HepG2 (cell line): ENCODE data around the gene CELF2. TPM values are rescaled to one million over a fixed set of nuclear protein-coding genes. Genes with fewer than 3 reads are reported as not detected.

ENCODE experiments used
- ATAC-seq: fragments of 200-7000 bp; cut with Tn5 transposase; 3 replicates; pipeline ENCODE4 v1.9.1; 2020; ENCODE audit warnings: mild to moderate bottlenecking, moderate library complexity
- BruUV-seq: library from RNA; stranded (reverse); fragments of 400-500 nt; replicated peaks from 2 replicates; lab custom pipeline; 2021; lab: Mats Ljungman, UMichigan
- CTCF ChIA-PET: fragments of 300-600 bp; formaldehyde crosslinking; extraction: SDS; loops from one replicate; lab custom pipeline; 2021; ENCODE audit warnings: low total read pairs, inconsistent platforms, low intra/inter-chr PET ratio; lab: Yijun Ruan, JAX
- POLR2A ChIA-PET: fragments of 350-600 bp; sonication (Branson Sonifier 250); formaldehyde crosslinking; loops from one replicate; lab custom pipeline; 2020; ENCODE audit warnings: antibody characterized with exemption, inconsistent platforms; lab: Yijun Ruan, JAX
- DNase-seq: peaks from one replicate; pipeline ENCODE4 v3.0.0-alpha.2; 2015; ENCODE audit warnings: low spot score
- FAIRE-seq: peaks from 3 replicates; lab custom pipeline; 2011; peaks lifted over from hg19 to GRCh38; lab: Jason Lieb, UNC
- H2AFZ ChIP-seq: one replicate; pipeline ENCODE4 v1.6.1; 2011; ENCODE audit warnings: low read length, inconsistent platforms
- H3K27ac ChIP-seq: fragments of 300-600 bp; 3 replicates; pipeline ENCODE4 v1.8.0; 2011; ENCODE audit warnings: mixed run types, mild to moderate bottlenecking, mixed read lengths, low read length, inconsistent platforms; ENCODE audit not compliant: insufficient read depth; ENCODE audit errors: extremely low read length
- H3K27me3 ChIP-seq, 2 experiments: fragments of 200-600 bp in 1 of 2; 2 replicates in 1 of 2; 3 replicates in 1 of 2; pipeline versions ENCODE4 v1.6.0 to v1.8.0; 2011; ENCODE audit warnings: low read length in 2 of 2, mild to moderate bottlenecking in 2 of 2, moderate library complexity in 2 of 2, inconsistent platforms in 1 of 2; ENCODE audit not compliant: insufficient read depth in 2 of 2, control insufficient read depth in 1 of 2
- H3K36me3 ChIP-seq, 2 experiments: fragments of 200-600 bp in 1 of 2; replicated peaks in 1 of 2; 2 replicates in 1 of 2; 3 replicates in 1 of 2; pipeline versions ENCODE4 v1.5.1 to v1.8.0; 2011; ENCODE audit warnings: low read length in 2 of 2, inconsistent platforms in 1 of 2; ENCODE audit not compliant: insufficient read depth in 2 of 2, control insufficient read depth in 1 of 2
- H3K4me1 ChIP-seq: 2 replicates; pipeline ENCODE4 v1.5.1; 2012; ENCODE audit warnings: low read length, inconsistent platforms; ENCODE audit not compliant: insufficient read depth
- H3K4me2 ChIP-seq: 2 replicates; pipeline ENCODE4 v1.6.0; 2011; ENCODE audit warnings: low read depth, low read length, inconsistent platforms
- H3K4me3 ChIP-seq, 3 experiments: fragments of 200-600 bp in 1 of 3; sonication (generic), shearing (Covaris generic) in 1 of 3; replicated peaks in 1 of 3; 2 replicates each; pipeline ENCODE4 v1.5.1; 2011 to 2016; ENCODE audit warnings: low read length in 3 of 3, inconsistent platforms in 2 of 3, low read depth in 2 of 3, mild to moderate bottlenecking in 2 of 3, control low read depth in 1 of 3, mixed read lengths in 1 of 3; ENCODE audit not compliant: insufficient read depth in 1 of 3
- H3K79me2 ChIP-seq: one replicate; pipeline ENCODE4 v1.6.1; 2011; ENCODE audit warnings: low read length, inconsistent platforms; ENCODE audit not compliant: insufficient read depth
- H3K9ac ChIP-seq: 2 replicates; pipeline ENCODE4 v1.6.0; 2011; ENCODE audit warnings: mild to moderate bottlenecking, low read depth, low read length, inconsistent platforms; ENCODE audit not compliant: insufficient read depth
- H3K9me3 ChIP-seq: 2 replicates; pipeline ENCODE4 v1.5.1; 2012; ENCODE audit warnings: mild to moderate bottlenecking, low read length
- H4K20me1 ChIP-seq: 2 replicates; pipeline ENCODE4 v1.6.0; 2011; ENCODE audit warnings: inconsistent platforms, mild to moderate bottlenecking, low read length, moderate library complexity; ENCODE audit not compliant: insufficient read depth
- GFI1 ChIP-seq: sonication (generic); formaldehyde crosslinking; IDR thresholded peaks from 2 replicates; pipeline ENCODE4 v1.5.0; 2020; ENCODE audit warnings: missing genetic modification reagents, mild to moderate bottlenecking, borderline replicate concordance
- HES4 ChIP-seq: sonication (generic); formaldehyde crosslinking; IDR thresholded peaks from 2 replicates; pipeline ENCODE4 v1.9.0; 2021; ENCODE audit warnings: mild to moderate bottlenecking, missing genetic modification reagents, borderline replicate concordance
- ISX ChIP-seq: sonication (generic); formaldehyde crosslinking; conservative IDR thresholded peaks from 2 replicates; pipeline ENCODE4 v1.5.0; 2020; ENCODE audit warnings: missing genetic modification reagents
- KLF11 ChIP-seq: IDR thresholded peaks from 2 replicates; pipeline ENCODE4 v1.6.1; 2016; ENCODE audit warnings: missing compliant biosample characterization
- MAF1 ChIP-seq: sonication (generic); formaldehyde crosslinking; IDR thresholded peaks from 2 replicates; pipeline ENCODE4 v1.5.0; 2020; ENCODE audit warnings: missing genetic modification reagents, borderline replicate concordance
- MAFG ChIP-seq: sonication (generic); formaldehyde crosslinking; IDR thresholded peaks from 2 replicates; pipeline ENCODE4 v1.5.1; 2020; ENCODE audit warnings: mild to moderate bottlenecking, missing genetic modification reagents
- MAX ChIP-seq: IDR thresholded peaks from 2 replicates; pipeline ENCODE4 v1.6.1; 2012; ENCODE audit warnings: inconsistent platforms
- RCOR2 ChIP-seq: IDR thresholded peaks from 2 replicates; pipeline ENCODE4 v1.6.1; 2016; ENCODE audit warnings: missing biosample characterization, missing genetic modification reagents
- SOX5 ChIP-seq: IDR thresholded peaks from 2 replicates; pipeline ENCODE4 v1.6.1; 2016; ENCODE audit warnings: borderline replicate concordance
- TEAD3 ChIP-seq: optimal IDR thresholded peaks from 2 replicates; pipeline ENCODE3; 2016; ENCODE audit warnings: borderline replicate concordance
- TOE1 ChIP-seq: sonication (generic); formaldehyde crosslinking; IDR thresholded peaks from 2 replicates; pipeline ENCODE4 v1.4.0; 2020; ENCODE audit warnings: mild to moderate bottlenecking, missing genetic modification reagents
- TRIM22 ChIP-seq: fragments of 450-650 bp; IDR thresholded peaks from 2 replicates; pipeline ENCODE4 v1.6.1; 2017
- ZFX ChIP-seq: sonication (generic); formaldehyde crosslinking; IDR thresholded peaks from 2 replicates; pipeline ENCODE4 v1.4.0; 2020; ENCODE audit warnings: mild to moderate bottlenecking, low read depth, missing genetic modification reagents, moderate library complexity
- ZNF446 ChIP-seq: sonication (generic); formaldehyde crosslinking; IDR thresholded peaks from 2 replicates; pipeline ENCODE4 v1.5.0; 2020; ENCODE audit warnings: mild to moderate bottlenecking, missing genetic modification reagents
- ZNF614 ChIP-seq: IDR thresholded peaks from 2 replicates; pipeline ENCODE4 v1.6.1; 2018; ENCODE audit warnings: missing biosample characterization, missing genetic modification reagents, inconsistent platforms, borderline replicate concordance
- ZSCAN12 ChIP-seq: sonication (generic); formaldehyde crosslinking; IDR thresholded peaks from 2 replicates; pipeline ENCODE4 v1.9.0; 2021; ENCODE audit warnings: mild to moderate bottlenecking, missing genetic modification reagents
- WGBS: methylation state at CpG from one replicate; pipeline ENCODE4 v1.1.6; 2017; ENCODE audit warnings: low lambda C conversion rate; 5-methylcytosine and 5-hydroxymethylcytosine counted together
- in situ Hi-C: cut with HindIII; loops from 2 replicates; pipeline ENCODE4 v1.10.0; 2017; ENCODE audit warnings: low pct_unique_long_range_greater_than_20kb; ENCODE audit not compliant: extremely low pct_ligation_motif_present
- intact Hi-C: fragments of 100-400 bp; cut with micrococcal nuclease; formaldehyde crosslinking; loops from one replicate; pipeline ENCODE4 v1.10.0; 2022; ENCODE audit not compliant: unreplicated experiment
- polyA plus RNA-seq, 8 experiments: library from polyadenylated mRNA; depleted of rRNA in 3 of 8; stranded (reverse) in 7 of 8; unstranded in 1 of 8; fragments of >200 nt; fragmentation: Illumina TruSeq in 4 of 8; extraction: Trizol in 4 of 8; gene quantifications; 2 replicates each; pipeline versions ENCODE4 v1.2.1 to v1.2.3, GENCODE V29; 2011 to 2016; ENCODE audit warnings: low read depth in 4 of 8, missing spikeins in 1 of 8, mixed read lengths in 1 of 8; ENCODE audit not compliant: insufficient read depth in 1 of 8
- total RNA-seq, 5 experiments: library from RNA; depleted of rRNA; stranded (reverse); fragments of >200 nt; fragmentation: Illumina TruSeq; extraction: Trizol; gene quantifications; 2 replicates each; pipeline ENCODE4 v1.2.3, GENCODE V29; 2016; ENCODE audit warnings: low read depth in 1 of 5

Gene CELF2
- total and polyA plus RNA-seq, 2 of the 13 experiments (the other 11 are each of a cell fraction or from before 2014, with no cell fraction given): not detected

GRCh38 chr10:11046776-11047160 is 29.1 kb downstream of the CELF2 start:
- in situ Hi-C loops: no loop called here
- ATAC-seq (no peak), DNase-seq (no peak), FAIRE-seq (no peak)
- no peaks in the 10 kb centered on the region for H3K9me3 ChIP-seq
- H3K79me2 ChIP-seq: no peaks in the 10 kb centered on the region
- no peak overlapping the region for H2AFZ ChIP-seq
- H3K9ac ChIP-seq: no peak overlapping the region
- H3K27ac ChIP-seq: no peak overlapping the region
- no peak overlapping the region for H3K4me2 ChIP-seq
- H3K27me3 ChIP-seq: no peaks in the 10 kb centered on the region; a peak in 2 of 5 replicates
- H4K20me1 ChIP-seq: no peaks in the 10 kb centered on the region
- WGBS: 10% methylated on average over 5 of the region's 5 CpGs
- ChIA-PET POLR2A (no interaction called here), CTCF (no interaction called here)
- H3K36me3 ChIP-seq: no peaks in the 10 kb centered on the region
- H3K4me3 ChIP-seq: no peak overlapping the region
- no TSS peak for BruUV-seq
- H3K4me1 ChIP-seq: no peaks in the 10 kb centered on the region
- TF ChIP-seq ZNF446 (CRISPR knock-in tag) (no peak), MAX (no peak), MAFG (CRISPR knock-in tag) (no peak), KLF11 (CRISPR knock-in tag) (no peak), ZNF614 (no peak), MAF1 (CRISPR knock-in tag) (no peak), ZSCAN12 (no peak), TEAD3 (CRISPR knock-in tag) (no peak), RCOR2 (CRISPR knock-in tag) (no peak), ISX (CRISPR knock-in tag) (no peak), TOE1 (CRISPR knock-in tag) (no peak), HES4 (CRISPR knock-in tag) (no peak), SOX5 (CRISPR knock-in tag) (no peak), GFI1 (no peak), ZFX (CRISPR knock-in tag) (no peak), TRIM22 (no peak)
- intact Hi-C loops: no loop called here
